OCI-LY1 (cell line): ENCODE data around the gene KDM4F.
A peak's percentile ranks its signal among the peaks of the same experiment; 100 is the strongest.

Experiments used
- H2AFZ ChIP-seq: fragments of 200-600 bp; sonication (generic), shearing (Covaris generic); 2 replicates; pipeline ENCODE4 v1.6.0; 2014; ENCODE audit warnings: antibody characterized with exemption, mild to moderate bottlenecking, low read length
- H3F3A ChIP-seq: fragments of 200-600 bp; sonication (generic), shearing (Covaris generic); 2 replicates; pipeline ENCODE4 v1.6.0; 2014; ENCODE audit warnings: mild to moderate bottlenecking, antibody characterized with exemption, low read length, moderate library complexity; ENCODE audit not compliant: insufficient read depth
- H3K27ac ChIP-seq: fragments of 200-600 bp; sonication (generic); 2 replicates; pipeline ENCODE4 v1.5.1; 2014; ENCODE audit warnings: low read length, mixed run types, mild to moderate bottlenecking, low read depth; ENCODE audit not compliant: poor library complexity, severe bottlenecking
- H3K27me3 ChIP-seq: fragments of 200-600 bp; sonication (generic); 2 replicates; pipeline ENCODE4 v1.6.0; 2014; ENCODE audit warnings: antibody characterized with exemption, mild to moderate bottlenecking, low read length, moderate library complexity; ENCODE audit not compliant: insufficient read depth
- H3K36me3 ChIP-seq: fragments of 200-600 bp; sonication (generic); 2 replicates; pipeline ENCODE4 v1.6.1; 2014; ENCODE audit warnings: mild to moderate bottlenecking, antibody characterized with exemption, low read length, moderate library complexity, mixed read lengths; ENCODE audit not compliant: insufficient read depth
- H3K4me1 ChIP-seq: fragments of 200-600 bp; sonication (generic); 2 replicates; pipeline ENCODE4 v1.5.1; 2014; ENCODE audit warnings: mild to moderate bottlenecking, low read length, moderate library complexity; ENCODE audit not compliant: insufficient read depth, severe bottlenecking
- H3K4me2 ChIP-seq: fragments of 200-600 bp; sonication (generic), shearing (Covaris generic); 2 replicates; pipeline ENCODE4 v1.6.1; 2014; ENCODE audit warnings: low read length
- H3K4me3 ChIP-seq: fragments of 200-600 bp; sonication (generic); 2 replicates; pipeline ENCODE4 v1.5.1; 2014; ENCODE audit warnings: low read length, low read depth, mild to moderate bottlenecking, mixed read lengths; ENCODE audit not compliant: poor library complexity, severe bottlenecking
- H3K79me2 ChIP-seq: fragments of 200-600 bp; shearing (Covaris generic); 2 replicates; pipeline ENCODE4 v1.6.1; 2016; ENCODE audit warnings: mixed run types, low read length, mixed read lengths; ENCODE audit not compliant: insufficient read depth
- H3K9ac ChIP-seq: fragments of 200-600 bp; sonication (generic), shearing (Covaris generic); 2 replicates; pipeline ENCODE4 v1.6.1; 2014; ENCODE audit warnings: mild to moderate bottlenecking, low read length, mixed read lengths
- H3K9me2 ChIP-seq: fragments of 200-600 bp; sonication (generic), shearing (Covaris generic); 2 replicates; pipeline ENCODE4 v1.6.1; 2014; ENCODE audit warnings: low read depth, mild to moderate bottlenecking, low read length, mixed read lengths
- H3K9me3 ChIP-seq: fragments of 200-600 bp; shearing (Covaris generic); 2 replicates; pipeline ENCODE4 v1.6.1; 2014; ENCODE audit warnings: low read length, mixed read lengths
- H4K20me1 ChIP-seq: fragments of 200-600 bp; sonication (generic), shearing (Covaris generic); 2 replicates; pipeline ENCODE4 v1.6.0; 2016; ENCODE audit warnings: mild to moderate bottlenecking, low read length; ENCODE audit not compliant: insufficient read depth
- CTCF ChIP-seq: fragments of 200-600 bp; sonication (generic), shearing (Covaris generic); IDR thresholded peaks from 2 replicates; pipeline ENCODE4 v1.5.1; 2017; ENCODE audit warnings: mild to moderate bottlenecking, antibody characterized with exemption, low read length, moderate library complexity, mixed read lengths
- EZH2 ChIP-seq: fragments of 200-600 bp; sonication (generic), shearing (Covaris generic); IDR thresholded peaks from 2 replicates; pipeline ENCODE4 v1.8.0; 2017; ENCODE audit warnings: borderline replicate concordance, mixed run types, mild to moderate bottlenecking, antibody characterized with exemption, low read length, moderate library complexity, mixed read lengths

KDM4F gene

GRCh38 chr11:95088946-95089619, 39.9 kb downstream of the KDM4F start:
- TF ChIP-seq CTCF (no peak), EZH2 (no peak)
- Histone ChIP-seq H3K79me2 (no peaks in the 10 kb centered on the region), H3F3A (no peaks in the 10 kb centered on the region), H3K27ac (no peak overlapping the region), H3K9me2 (no peaks in the 10 kb centered on the region), H2AFZ (peak overlapping the region; percentile 94), H3K4me3 (peak overlapping the region; percentile 71), H3K9ac (peak overlapping the region; percentile 62), H3K9me3 (no peaks in the 10 kb centered on the region), H3K4me2 (peak overlapping the region; percentile 65), H3K27me3 (no peaks in the 10 kb centered on the region), H3K4me1 (peaks cover 13% of the 10 kb centered on the region), H3K36me3 (no peaks in the 10 kb centered on the region), H4K20me1 (no peaks in the 10 kb centered on the region)

DNA sequence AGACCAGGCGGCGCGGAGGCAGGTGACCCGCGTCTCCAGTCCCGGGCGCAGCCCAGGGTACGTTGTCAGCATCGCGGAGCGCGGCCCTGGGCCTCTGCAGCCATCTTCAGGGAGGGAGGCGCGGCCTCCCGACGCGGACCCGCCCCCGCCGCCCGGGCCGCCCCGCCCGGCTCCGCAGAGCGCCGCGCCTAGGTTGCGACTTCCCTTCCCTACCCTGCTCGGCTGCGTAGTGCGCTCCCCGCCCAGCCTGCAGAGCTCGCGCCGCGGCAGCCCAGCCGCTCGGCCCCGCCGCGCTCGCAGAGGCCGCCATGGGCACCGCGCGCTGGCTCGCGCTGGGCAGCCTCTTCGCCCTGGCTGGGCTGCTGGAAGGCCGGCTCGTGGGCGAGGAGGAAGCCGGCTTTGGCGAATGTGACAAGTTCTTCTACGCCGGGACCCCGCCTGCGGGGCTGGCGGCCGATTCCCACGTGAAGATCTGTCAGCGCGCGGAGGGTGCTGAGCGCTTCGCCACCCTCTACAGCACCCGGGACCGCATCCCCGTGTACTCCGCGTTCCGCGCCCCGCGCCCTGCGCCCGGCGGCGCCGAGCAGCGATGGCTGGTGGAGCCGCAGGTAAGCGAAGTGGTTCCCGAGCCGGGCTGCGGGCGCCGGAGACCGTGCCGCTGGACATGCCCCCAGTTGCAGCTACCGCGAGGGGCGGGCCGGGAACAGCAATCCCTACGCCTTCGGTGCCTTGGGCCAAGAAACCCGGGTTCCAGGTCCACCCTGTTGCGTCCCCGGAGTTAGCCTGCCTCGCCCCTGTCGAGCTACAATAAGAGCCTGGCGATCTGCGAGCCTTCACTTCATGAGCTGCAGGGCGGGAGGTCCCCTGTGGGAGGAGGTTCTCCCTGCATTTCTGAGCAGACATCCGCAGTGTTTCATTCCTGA, 40.7 kb downstream of the KDM4F start, which contains the start of gene ENDOD1:
Gene ENDOD1 (plus strand): TSS at position 227 of the 923 bp plus-strand sequence. CDS start 82 bp downstream, at position 309.
- peak within 1 kb of the TSS; percentile 71 for H3K4me3 ChIP-seq
- H3K36me3 ChIP-seq, result no peaks in the 10 kb centered on the region
- no peak for TF ChIP-seq CTCF
- TF ChIP-seq EZH2, result no peak
- peak within 1 kb of the TSS; percentile 62 for H3K9ac ChIP-seq
- no peaks in the 10 kb centered on the region for H3K27me3 ChIP-seq
- H3K79me2 ChIP-seq, result no peaks in the 10 kb centered on the region
- no peaks in the 10 kb centered on the region for H3K9me3 ChIP-seq
- H3K4me2 ChIP-seq, result peak within 1 kb of the TSS; percentile 65
- no peak within 1 kb of the TSS for H3K27ac ChIP-seq
- peak within 1 kb of the TSS; percentile 94 for H2AFZ ChIP-seq
- H4K20me1 ChIP-seq, result no peaks in the 10 kb centered on the region
- H3K9me2 ChIP-seq, result no peaks in the 10 kb centered on the region
- no peaks in the 10 kb centered on the region for H3F3A ChIP-seq
- H3K4me1 ChIP-seq, result peaks cover 13% of the 10 kb centered on the region

DNA sequence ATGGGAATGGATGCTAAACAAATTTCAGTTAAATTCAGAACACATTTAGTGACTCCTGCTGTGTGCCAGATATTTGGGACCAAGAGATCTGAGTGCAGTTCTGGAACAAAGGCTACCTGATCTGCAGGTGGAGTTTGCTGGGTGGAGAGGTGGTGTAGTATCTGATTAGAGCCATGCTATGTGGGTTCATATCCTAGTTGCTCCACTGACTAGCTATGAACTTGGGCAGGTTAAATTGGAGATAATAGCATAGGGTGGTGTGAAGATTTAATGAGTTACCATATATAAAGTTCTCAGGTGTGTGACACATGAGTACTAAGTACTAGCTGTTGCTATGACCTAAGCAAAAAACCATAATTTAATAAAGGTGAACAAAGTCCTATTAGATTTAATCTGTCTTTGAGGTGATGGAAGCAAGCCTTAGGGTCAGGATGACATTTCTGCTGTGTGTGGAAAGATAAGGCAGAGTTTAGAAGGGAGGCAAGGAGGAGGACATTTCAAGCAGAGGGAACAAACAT, 42.5 kb downstream of the KDM4F start:
- H4K20me1 ChIP-seq, result no peaks in the 10 kb centered on the region
- no peak overlapping the region for H3K4me2 ChIP-seq
- peaks cover 13% of the 10 kb centered on the region for H3K4me1 ChIP-seq
- no peaks in the 10 kb centered on the region for H3F3A ChIP-seq
- no peaks in the 10 kb centered on the region for H3K36me3 ChIP-seq
- H3K27ac ChIP-seq, result no peak overlapping the region
- no peaks in the 10 kb centered on the region for H3K9me2 ChIP-seq
- no peaks in the 10 kb centered on the region for H3K27me3 ChIP-seq
- H2AFZ ChIP-seq, result no peak overlapping the region
- H3K9me3 ChIP-seq, result no peaks in the 10 kb centered on the region
- H3K9ac ChIP-seq, result no peak overlapping the region
- no peak for TF ChIP-seq CTCF
- TF ChIP-seq EZH2, result no peak
- no peaks in the 10 kb centered on the region for H3K79me2 ChIP-seq
- no peak overlapping the region for H3K4me3 ChIP-seq
